ENCODE data around the gene MYOC. TPM values are rescaled to one million over a fixed set of nuclear protein-coding genes. Genes with fewer than 3 reads are reported as not detected.
"Not testable (repeated sequence)": the region's sequence is repeated elsewhere in the genome, so short reads cannot be mapped to it uniquely, and the experiment has no call there.

The MYOC gene
- total RNA-seq, 8 experiments from 2014 or later: 0.41 to 0.43 TPM; not detected in 6

GRCh38 chr1:171622152-171622462 is 30.4 kb downstream of the MYOC start, which contains the start of gene MYOCOS:
MYOCOS (plus strand) TSS chr1:171622243; CDS start chr1:171623884, 1,641 bp downstream.
- Histone ChIP-seq H3K4me3 (no peak within 1 kb of the TSS), H3K27ac (no peak within 1 kb of the TSS), H3K4me1 (replicated peaks in 1 of 2) (peaks cover 0 to 5% of the 10 kb centered on the region in 2 donors)
- 24 to 71% (median 50%) methylated on average over 1 to 7 of the region's 7 CpGs; no CpG with 5 or more reads in 1 of the 10 experiments for WGBS, 10 experiments
- ATAC-seq (replicated peaks in 6 of 8): peak in 3 of 8 experiments; percentile 65 to 83 (median 82)
- in situ Hi-C loops (cut with MboI; ENCODE audit: low pct_unique_long_range_greater_than_20kb in 2 of 9, low sequenced_read_pairs in 9 of 9, unreplicated experiment in 9 of 9): no loop called here

- no peak for ATAC-seq (replicated peaks in 6 of 8)
- WGBS, 10 experiments: 54 to 95% (median 85%) methylated on average over 2 of the region's 2 CpGs; no CpG with 5 or more reads in 4 of the 10 experiments
- in situ Hi-C loops (cut with MboI; ENCODE audit: low pct_unique_long_range_greater_than_20kb in 2 of 9, low sequenced_read_pairs in 9 of 9, unreplicated experiment in 9 of 9): no loop called here
- no peaks in the 10 kb centered on the region for H3K4me1 ChIP-seq (replicated peaks in 1 of 2)
- no peak overlapping the region for H3K27ac ChIP-seq
- no peak overlapping the region for H3K4me3 ChIP-seq
Measured at GRCh38 chr1:171616586-171616985, 35.9 kb downstream of the MYOC start.

GRCh38 chr1:171615122-171615906 is 37.2 kb downstream of the MYOC start:
- in situ Hi-C loops (cut with MboI; ENCODE audit: low pct_unique_long_range_greater_than_20kb in 2 of 9, low sequenced_read_pairs in 9 of 9, unreplicated experiment in 9 of 9): not testable (repeated sequence)
- WGBS, 10 experiments: 46 to 96% (median 74%) methylated on average over 2 to 11 of the region's 14 CpGs

GRCh38 chr1:171613282-171613681 is 39.2 kb downstream of the MYOC start:
- Histone ChIP-seq H3K27ac (no peak overlapping the region), H3K4me1 (replicated peaks in 1 of 2) (no peaks in the 10 kb centered on the region), H3K4me3 (no peak overlapping the region)
- WGBS, 10 experiments: 50 to 100% (median 80%) methylated on average over 1 of the region's 1 CpG; no CpG with 5 or more reads in 3 of the 10 experiments
- ATAC-seq (replicated peaks in 6 of 8): no peak
- in situ Hi-C loops (cut with MboI; ENCODE audit: low pct_unique_long_range_greater_than_20kb in 2 of 9, low sequenced_read_pairs in 9 of 9, unreplicated experiment in 9 of 9): no loop called here

More at GRCh38 chr1:171615122-171615906, 37.2 kb downstream of the MYOC start:
- not testable (repeated sequence) for H3K4me3 ChIP-seq; ATAC-seq (replicated peaks in 6 of 8); H3K4me1 ChIP-seq (replicated peaks in 1 of 2); H3K27ac ChIP-seq

GRCh38 chr1:171611306-171611705 is 41.2 kb downstream of the MYOC start:
- Histone ChIP-seq H3K4me3 (no peak overlapping the region), H3K27ac (no peak overlapping the region), H3K4me1 (replicated peaks in 1 of 2) (no peaks in the 10 kb centered on the region)
- 14 to 88% (median 57%) methylated on average over 1 to 2 of the region's 2 CpGs; no CpG with 5 or more reads in 1 of the 10 experiments for WGBS, 10 experiments
- peak in 2 of 8 experiments; percentile 42 to 45 for ATAC-seq (replicated peaks in 6 of 8)
- in situ Hi-C loops (cut with MboI; ENCODE audit: low pct_unique_long_range_greater_than_20kb in 2 of 9, low sequenced_read_pairs in 9 of 9, unreplicated experiment in 9 of 9): no loop called here

GRCh38 chr1:171610385-171610784 is 42.1 kb downstream of the MYOC start:
- H3K27ac ChIP-seq: no peak overlapping the region
- in situ Hi-C loops (cut with MboI; ENCODE audit: low pct_unique_long_range_greater_than_20kb in 2 of 9, low sequenced_read_pairs in 9 of 9, unreplicated experiment in 9 of 9): no loop called here
- no peak overlapping the region for H3K4me3 ChIP-seq
- 76 to 100% (median 83%) methylated on average over 1 to 2 of the region's 2 CpGs; no CpG with 5 or more reads in 1 of the 10 experiments for WGBS, 10 experiments
- ATAC-seq (replicated peaks in 6 of 8): no peak
- H3K4me1 ChIP-seq (replicated peaks in 1 of 2): no peaks in the 10 kb centered on the region

- no peak overlapping the region for H3K27ac ChIP-seq
- no peak for ATAC-seq (replicated peaks in 6 of 8)
- no peak overlapping the region for H3K4me3 ChIP-seq
- in situ Hi-C loops (cut with MboI; ENCODE audit: low pct_unique_long_range_greater_than_20kb in 2 of 9, low sequenced_read_pairs in 9 of 9, unreplicated experiment in 9 of 9): no loop called here
- no peaks in the 10 kb centered on the region for H3K4me1 ChIP-seq (replicated peaks in 1 of 2)
- WGBS, 10 experiments: 55 to 100% (median 70%) methylated on average over 1 to 10 of the region's 10 CpGs; no CpG with 5 or more reads in 1 of the 10 experiments
Measured at GRCh38 chr1:171606402-171606941, 46.0 kb downstream of the MYOC start.

- 48 to 100% (median 85%) methylated on average over 1 to 6 of the region's 6 CpGs; no CpG with 5 or more reads in 3 of the 10 experiments for WGBS, 10 experiments
- H3K4me1 ChIP-seq (replicated peaks in 1 of 2); ATAC-seq (replicated peaks in 6 of 8); H3K27ac ChIP-seq; H3K4me3 ChIP-seq; in situ Hi-C loops (cut with MboI; ENCODE audit: low pct_unique_long_range_greater_than_20kb in 2 of 9, low sequenced_read_pairs in 9 of 9, unreplicated experiment in 9 of 9): not testable (repeated sequence)
Measured at GRCh38 chr1:171603042-171603441, 49.4 kb downstream of the MYOC start.

GRCh38 chr1:171600862-171601261 is 51.6 kb downstream of the MYOC start:
- Histone ChIP-seq H3K4me1 (replicated peaks in 1 of 2) (no peaks in the 10 kb centered on the region), H3K4me3 (no peak overlapping the region), H3K27ac (no peak overlapping the region)
- in situ Hi-C loops (cut with MboI; ENCODE audit: low pct_unique_long_range_greater_than_20kb in 2 of 9, low sequenced_read_pairs in 9 of 9, unreplicated experiment in 9 of 9): no loop called here
- peak in 1 of 8 experiments; percentile 19 for ATAC-seq (replicated peaks in 6 of 8)
- 74 to 93% (median 85%) methylated on average over 2 to 11 of the region's 13 CpGs; no CpG with 5 or more reads in 5 of the 10 experiments for WGBS, 10 experiments

- H3K4me1 ChIP-seq (replicated peaks in 1 of 2); in situ Hi-C loops (cut with MboI; ENCODE audit: low pct_unique_long_range_greater_than_20kb in 2 of 9, low sequenced_read_pairs in 9 of 9, unreplicated experiment in 9 of 9); H3K27ac ChIP-seq; ATAC-seq (replicated peaks in 6 of 8); H3K4me3 ChIP-seq: not testable (repeated sequence)
- 80 to 100% (median 100%) methylated on average over 1 to 2 of the region's 2 CpGs; no CpG with 5 or more reads in 1 of the 10 experiments for WGBS, 10 experiments
Measured at GRCh38 chr1:171600310-171600709, 52.2 kb downstream of the MYOC start.

- Histone ChIP-seq H3K27ac (no peak overlapping the region), H3K4me1 (replicated peaks in 1 of 2) (no peaks in the 10 kb centered on the region), H3K4me3 (no peak overlapping the region)
- in situ Hi-C loops (cut with MboI; ENCODE audit: low pct_unique_long_range_greater_than_20kb in 2 of 9, low sequenced_read_pairs in 9 of 9, unreplicated experiment in 9 of 9): no loop called here
- 0 to 100% (median 87%) methylated on average over 1 of the region's 1 CpG; no CpG with 5 or more reads in 2 of the 10 experiments for WGBS, 10 experiments
- ATAC-seq (replicated peaks in 6 of 8): no peak
Measured at GRCh38 chr1:171597203-171597602, 55.3 kb downstream of the MYOC start.

GRCh38 chr1:171596705-171597104 is 55.8 kb downstream of the MYOC start:
- ATAC-seq (replicated peaks in 6 of 8): no peak
- Histone ChIP-seq H3K4me3 (no peak overlapping the region), H3K4me1 (replicated peaks in 1 of 2) (no peaks in the 10 kb centered on the region), H3K27ac (no peak overlapping the region)
- 55 to 100% (median 92%) methylated on average over 1 to 2 of the region's 2 CpGs for WGBS, 10 experiments
- in situ Hi-C loops (cut with MboI; ENCODE audit: low pct_unique_long_range_greater_than_20kb in 2 of 9, low sequenced_read_pairs in 9 of 9, unreplicated experiment in 9 of 9): no loop called here

GRCh38 chr1:171596119-171596518 is 56.4 kb downstream of the MYOC start:
- no peak overlapping the region for H3K27ac ChIP-seq
- 80 to 100% (median 94%) methylated on average over 1 of the region's 1 CpG; no CpG with 5 or more reads in 2 of the 10 experiments for WGBS, 10 experiments
- H3K4me1 ChIP-seq (replicated peaks in 1 of 2): no peaks in the 10 kb centered on the region
- no peak for ATAC-seq (replicated peaks in 6 of 8)
- in situ Hi-C loops (cut with MboI; ENCODE audit: low pct_unique_long_range_greater_than_20kb in 2 of 9, low sequenced_read_pairs in 9 of 9, unreplicated experiment in 9 of 9): no loop called here
- H3K4me3 ChIP-seq: no peak overlapping the region
